GM12865 (cell line): ENCODE measurements around the gene RHOT1.

ENCODE experiments used
- DNase-seq: peaks from one replicate; pipeline ENCODE4 v3.0.0; 2010; ENCODE audit warnings: low read depth
- H3K4me3 ChIP-seq: 2 replicates; pipeline ENCODE4 v1.5.1; 2011; ENCODE audit warnings: mild to moderate bottlenecking, low read depth, low read length, control low read depth
- TF ChIP-seq, protein P1 (sequence below): IDR thresholded peaks from 2 replicates; pipeline ENCODE4 v1.5.1; 2011; ENCODE audit warnings: low read length, control low read depth, low read depth, inconsistent platforms; ENCODE audit not compliant: insufficient read depth; ENCODE audit errors: missing control alignments

Gene RHOT1

GRCh38 chr17:32155896-32156295, 13.6 kb downstream of the RHOT1 start:
- TF ChIP-seq, protein P1, sequence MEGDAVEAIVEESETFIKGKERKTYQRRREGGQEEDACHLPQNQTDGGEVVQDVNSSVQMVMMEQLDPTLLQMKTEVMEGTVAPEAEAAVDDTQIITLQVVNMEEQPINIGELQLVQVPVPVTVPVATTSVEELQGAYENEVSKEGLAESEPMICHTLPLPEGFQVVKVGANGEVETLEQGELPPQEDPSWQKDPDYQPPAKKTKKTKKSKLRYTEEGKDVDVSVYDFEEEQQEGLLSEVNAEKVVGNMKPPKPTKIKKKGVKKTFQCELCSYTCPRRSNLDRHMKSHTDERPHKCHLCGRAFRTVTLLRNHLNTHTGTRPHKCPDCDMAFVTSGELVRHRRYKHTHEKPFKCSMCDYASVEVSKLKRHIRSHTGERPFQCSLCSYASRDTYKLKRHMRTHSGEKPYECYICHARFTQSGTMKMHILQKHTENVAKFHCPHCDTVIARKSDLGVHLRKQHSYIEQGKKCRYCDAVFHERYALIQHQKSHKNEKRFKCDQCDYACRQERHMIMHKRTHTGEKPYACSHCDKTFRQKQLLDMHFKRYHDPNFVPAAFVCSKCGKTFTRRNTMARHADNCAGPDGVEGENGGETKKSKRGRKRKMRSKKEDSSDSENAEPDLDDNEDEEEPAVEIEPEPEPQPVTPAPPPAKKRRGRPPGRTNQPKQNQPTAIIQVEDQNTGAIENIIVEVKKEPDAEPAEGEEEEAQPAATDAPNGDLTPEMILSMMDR: no peak
- H3K4me3 ChIP-seq: no peak overlapping the region
- DNase-seq: no peak

- no peak overlapping the region for H3K4me3 ChIP-seq
- TF ChIP-seq, protein P1: no peak
- DNase-seq: no peak
Observed at GRCh38 chr17:32156656-32157055, 14.4 kb downstream of the RHOT1 start.

GRCh38 chr17:32157225-32157624, 14.9 kb downstream of the RHOT1 start:
- DNase-seq: no peak
- TF ChIP-seq, protein P1: no peak

DNA sequence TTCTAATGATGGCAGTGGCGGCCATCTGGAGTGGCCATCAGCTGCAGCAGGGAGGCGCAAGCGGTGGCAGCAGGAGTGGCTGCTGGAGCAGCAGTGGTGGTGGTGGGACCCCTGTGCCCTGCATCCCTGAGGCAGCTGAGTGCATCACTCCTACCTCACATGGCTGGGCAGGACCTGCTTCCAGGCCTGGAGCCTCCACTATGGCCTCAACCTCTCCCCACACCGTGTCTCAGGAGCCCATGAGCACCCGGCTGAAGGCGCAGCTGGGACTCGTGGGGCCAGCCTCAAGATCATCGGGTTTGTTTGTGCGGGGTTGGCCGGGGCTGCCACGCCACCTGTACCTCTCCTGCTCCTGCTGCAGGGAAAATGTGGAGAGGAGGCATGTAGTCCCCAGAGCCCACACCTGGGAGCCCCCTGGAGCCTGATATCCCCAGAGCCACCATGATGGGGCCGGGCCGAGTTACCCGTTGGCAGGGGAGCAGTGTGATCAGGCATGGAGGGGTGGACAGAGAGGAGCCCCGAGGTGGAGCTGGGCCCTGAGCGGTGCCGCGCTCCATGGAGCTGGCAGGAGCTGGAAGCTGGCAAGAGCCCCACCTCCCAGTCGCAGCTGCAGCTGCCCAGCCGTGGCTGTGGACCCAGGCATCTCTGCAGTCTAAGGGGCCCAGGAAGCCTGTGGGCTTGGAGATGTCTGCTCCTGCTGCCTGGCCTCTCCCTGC, 16.7 kb downstream of the RHOT1 start:
- TF ChIP-seq, protein P1: no peak

More at GRCh38 chr17:32157225-32157624, 14.9 kb downstream of the RHOT1 start:
- H3K4me3 ChIP-seq: no peak overlapping the region

GRCh38 chr17:32159586-32160438, 17.5 kb downstream of the RHOT1 start:
- no peak for DNase-seq
- H3K4me3 ChIP-seq: no peak overlapping the region
- TF ChIP-seq, protein P1: no peak

More for the DNA sequence above, 16.7 kb downstream of the RHOT1 start:
- no peak overlapping the region for H3K4me3 ChIP-seq
- DNase-seq: no peak

DNA sequence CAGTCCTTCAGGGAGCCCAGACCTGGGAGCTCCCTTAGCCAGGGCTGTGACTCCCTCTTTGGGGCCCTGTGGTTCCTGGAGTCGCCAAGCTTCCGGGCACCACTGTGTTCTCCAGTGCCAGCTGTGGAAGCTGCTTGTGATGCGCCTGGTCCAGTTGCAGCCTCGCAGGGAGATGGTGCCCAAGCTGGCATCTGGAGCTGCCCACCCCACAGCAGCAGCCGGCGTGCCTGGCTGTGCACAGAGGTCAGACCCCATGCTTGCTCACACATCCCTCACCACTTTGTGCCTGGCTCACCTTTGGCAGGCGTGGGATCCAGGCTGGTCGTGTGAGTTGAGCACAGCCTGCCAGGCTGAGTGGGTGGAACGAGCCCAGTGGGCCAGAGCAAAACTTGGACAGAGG, 18.2 kb downstream of the RHOT1 start:
- TF ChIP-seq, protein P1: no peak

More for the DNA sequence above, 18.2 kb downstream of the RHOT1 start:
- DNase-seq: no peak
- no peak overlapping the region for H3K4me3 ChIP-seq
